Measurements from ENCODE around the gene FADS3.

FADS3 gene

GRCh38 chr11:61873588-61874376 is 17.6 kb downstream of the FADS3 start:
- DNase-seq = no peak

GRCh38 chr11:61872935-61873565 is 18.3 kb downstream of the FADS3 start:
- DNase-seq = no peak

GRCh38 chr11:61871158-61871597 is 20.2 kb downstream of the FADS3 start:
- peak; percentile 89 for DNase-seq

GRCh38 chr11:61870541-61871031 is 20.8 kb downstream of the FADS3 start:
- no peak for DNase-seq

- no peak for DNase-seq
These were observed 21.5 kb downstream of the FADS3 start for GRCh38 chr11:61869708-61870451.

GRCh38 chr11:61869429-61869707 is 22.0 kb downstream of the FADS3 start:
- no peak for DNase-seq

- DNase-seq = no peak
These were observed 22.5 kb downstream of the FADS3 start for GRCh38 chr11:61868571-61869428.

- no peak for DNase-seq
These were observed 24.4 kb downstream of the FADS3 start for GRCh38 chr11:61866958-61867343.

- no peak for DNase-seq
These were observed 25.0 kb downstream of the FADS3 start for GRCh38 chr11:61866231-61866957.

GRCh38 chr11:61864814-61865775 is 26.2 kb downstream of the FADS3 start:
- no peak for DNase-seq

GRCh38 chr11:61863548-61864081 is 27.7 kb downstream of the FADS3 start:
- DNase-seq = no peak

- DNase-seq = no peak
These were observed 28.4 kb downstream of the FADS3 start for GRCh38 chr11:61862714-61863547.

GRCh38 chr11:61861634-61862033 is 29.7 kb downstream of the FADS3 start:
- no peak for DNase-seq

- no peak for DNase-seq
These were observed 31.1 kb downstream of the FADS3 start for GRCh38 chr11:61860054-61860903.

GRCh38 chr11:61855939-61856680 is 35.2 kb downstream of the FADS3 start:
- DNase-seq = peak; percentile 42

GRCh38 chr11:61854966-61855714 is 36.2 kb downstream of the FADS3 start:
- DNase-seq = peak; percentile 35
